HepG2 (cell line): ENCODE measurements around the gene EPN2. TPM values are rescaled to one million over a fixed set of nuclear protein-coding genes. Genes with fewer than 3 reads are reported as not detected.
A peak's percentile ranks its signal among the peaks of the same experiment; 100 is the strongest.

Experiments
- ARNT2 ChIP-seq: sonication (generic); formaldehyde crosslinking; IDR thresholded peaks from 2 replicates; pipeline ENCODE4 v1.8.0; 2022; ENCODE audit warnings: mild to moderate bottlenecking, low read depth, missing genetic modification reagents, moderate library complexity
- ATF7 ChIP-seq, 2 experiments: fragments of 450-650 bp in 1 of 2; sonication (generic) in 1 of 2; formaldehyde crosslinking in 1 of 2; IDR thresholded peaks; 2 replicates each; pipeline versions ENCODE4 v1.4.0 to v1.6.1; 2016 to 2020; ENCODE audit warnings: antibody characterized with exemption in 1 of 2, mild to moderate bottlenecking in 1 of 2, missing genetic modification reagents in 1 of 2
- CBX2 ChIP-seq, 2 experiments: fragments of 200-600 bp in 1 of 2; sonication (generic); formaldehyde crosslinking in 1 of 2; IDR thresholded peaks; 2 replicates each; pipeline versions ENCODE4 v1.7.0 to v1.8.1; 2018 to 2022; ENCODE audit warnings: low read depth in 2 of 2, low read length in 1 of 2, mild to moderate bottlenecking in 1 of 2, missing genetic modification reagents in 1 of 2
- DPF2 ChIP-seq: sonication (generic); formaldehyde crosslinking; IDR thresholded peaks from 2 replicates; pipeline ENCODE4 v1.4.0; 2020; ENCODE audit warnings: mild to moderate bottlenecking, low read depth, missing genetic modification reagents, borderline replicate concordance
- ELF1 ChIP-seq: sonication (generic); formaldehyde crosslinking; IDR thresholded peaks from 2 replicates; pipeline ENCODE4 v1.4.0; 2020; ENCODE audit warnings: missing genetic modification reagents
- FOXP1 ChIP-seq, 2 experiments: fragments of 450-650 bp in 1 of 2; IDR thresholded peaks; 2 replicates each; pipeline ENCODE4 v1.6.1; 2017 to 2018; ENCODE audit warnings: antibody characterized with exemption in 1 of 2
- HOXA7 ChIP-seq: sonication (generic); formaldehyde crosslinking; IDR thresholded peaks from 2 replicates; pipeline ENCODE4 v1.8.1; 2022; ENCODE audit warnings: mild to moderate bottlenecking, missing genetic modification reagents, moderate library complexity
- KDM3A ChIP-seq: IDR thresholded peaks from 2 replicates; pipeline ENCODE4 v1.6.1; 2018; ENCODE audit warnings: low read depth, missing compliant biosample characterization
- KDM6A ChIP-seq: IDR thresholded peaks from 2 replicates; pipeline ENCODE4 v1.6.1; 2016; ENCODE audit warnings: low read depth
- MXD3 ChIP-seq: IDR thresholded peaks from 2 replicates; pipeline ENCODE4 v1.6.1; 2016; ENCODE audit warnings: mild to moderate bottlenecking, missing biosample characterization, missing genetic modification reagents
- MYC ChIP-seq: sonication (generic); formaldehyde crosslinking; IDR thresholded peaks from 2 replicates; pipeline ENCODE4 v1.9.0; 2021; ENCODE audit warnings: missing genetic modification reagents, borderline replicate concordance
- NFE2 ChIP-seq: sonication (generic); formaldehyde crosslinking; IDR thresholded peaks from 2 replicates; pipeline ENCODE4 v1.4.0; 2020; ENCODE audit warnings: missing genetic modification reagents
- PHF20 ChIP-seq: sonication (generic); formaldehyde crosslinking; IDR thresholded peaks from 2 replicates; pipeline ENCODE4 v1.5.0; 2020; ENCODE audit warnings: mild to moderate bottlenecking, missing genetic modification reagents
- SOX5 ChIP-seq: IDR thresholded peaks from 2 replicates; pipeline ENCODE4 v1.6.1; 2016; ENCODE audit warnings: borderline replicate concordance
- TBL1XR1 ChIP-seq: fragments of 150-350 bp; IDR thresholded peaks from 2 replicates; pipeline ENCODE4 v1.6.1; 2014; ENCODE audit warnings: borderline replicate concordance, low read length; ENCODE audit not compliant: partially characterized antibody
- TEAD3 ChIP-seq: optimal IDR thresholded peaks from 2 replicates; pipeline ENCODE3; 2016; ENCODE audit warnings: borderline replicate concordance
- TRIM24 ChIP-seq: sonication (generic); formaldehyde crosslinking; IDR thresholded peaks from 2 replicates; pipeline ENCODE4 v1.8.0; 2022; ENCODE audit warnings: mild to moderate bottlenecking, missing genetic modification reagents
- ZIK1 ChIP-seq: sonication (generic); formaldehyde crosslinking; IDR thresholded peaks from 2 replicates; pipeline ENCODE4 v1.5.0; 2020; ENCODE audit warnings: mild to moderate bottlenecking, low read depth, missing genetic modification reagents, borderline replicate concordance
- ZMYM2 ChIP-seq: sonication (generic); formaldehyde crosslinking; IDR thresholded peaks from 2 replicates; pipeline ENCODE4 v1.8.0; 2022; ENCODE audit warnings: mild to moderate bottlenecking, missing genetic modification reagents
- ZNF138 ChIP-seq: sonication (generic); formaldehyde crosslinking; IDR thresholded peaks from 2 replicates; pipeline ENCODE4 v1.5.0; 2020; ENCODE audit warnings: mild to moderate bottlenecking, low read depth, missing genetic modification reagents
- ZNF180 ChIP-seq: sonication (generic); formaldehyde crosslinking; IDR thresholded peaks from 2 replicates; pipeline ENCODE4 v1.4.0; 2020; ENCODE audit warnings: low read depth, missing genetic modification reagents, borderline replicate concordance
- ZNF564 ChIP-seq: sonication (generic); formaldehyde crosslinking; IDR thresholded peaks from 2 replicates; pipeline ENCODE4 v1.8.1; 2023; ENCODE audit warnings: mild to moderate bottlenecking, missing genetic modification reagents
- ZNF678 ChIP-seq: sonication (generic); formaldehyde crosslinking; IDR thresholded peaks from 2 replicates; pipeline ENCODE4 v1.4.0; 2020; ENCODE audit warnings: mild to moderate bottlenecking, missing genetic modification reagents
- ZNF737 ChIP-seq: sonication (generic); formaldehyde crosslinking; IDR thresholded peaks from 2 replicates; pipeline ENCODE4 v1.5.0; 2020; ENCODE audit warnings: missing genetic modification reagents, mild to moderate bottlenecking, borderline replicate concordance
- ZNF766 ChIP-seq: sonication (generic); formaldehyde crosslinking; IDR thresholded peaks from 2 replicates; pipeline ENCODE4 v1.5.0; 2020; ENCODE audit warnings: missing genetic modification reagents, borderline replicate concordance
- ZSCAN25 ChIP-seq: sonication (generic); formaldehyde crosslinking; IDR thresholded peaks from 2 replicates; pipeline ENCODE4 v1.8.0; 2022; ENCODE audit warnings: mild to moderate bottlenecking, missing genetic modification reagents
- ZXDC ChIP-seq: sonication (generic); formaldehyde crosslinking; IDR thresholded peaks from 2 replicates; pipeline ENCODE4 v1.5.0; 2020; ENCODE audit warnings: mild to moderate bottlenecking, missing genetic modification reagents
- polyA plus RNA-seq, 8 experiments: library from polyadenylated mRNA; depleted of rRNA in 3 of 8; stranded (reverse) in 7 of 8; unstranded in 1 of 8; fragments of >200 nt; fragmentation: Illumina TruSeq in 4 of 8; extraction: Trizol in 4 of 8; gene quantifications; 2 replicates each; pipeline versions ENCODE4 v1.2.1 to v1.2.3, GENCODE V29; 2011 to 2016; ENCODE audit warnings: low read depth in 4 of 8, missing spikeins in 1 of 8, mixed read lengths in 1 of 8; ENCODE audit not compliant: insufficient read depth in 1 of 8
- total RNA-seq, 5 experiments: library from RNA; depleted of rRNA; stranded (reverse); fragments of >200 nt; fragmentation: Illumina TruSeq; extraction: Trizol; gene quantifications; 2 replicates each; pipeline ENCODE4 v1.2.3, GENCODE V29; 2016; ENCODE audit warnings: low read depth in 1 of 5

EPN2 gene
- total and polyA plus RNA-seq, 2 of the 13 experiments (the other 11 are each of a cell fraction or from before 2014, with no cell fraction given), result 7.8 to 19.2 TPM

GRCh38 chr17:19317359-19318095 lies 80.4 kb downstream of the EPN2 start (continued):
- no peak for TF ChIP-seq TRIM24
- no peak for TF ChIP-seq FOXP1 (IDR thresholded peaks at IDR 0.05)
- TF ChIP-seq FOXP1 (CRISPR knock-in tag; IDR thresholded peaks at IDR 0.05), result peak; percentile 58
- TF ChIP-seq ZNF737 (CRISPR knock-in tag), result no peak
- TF ChIP-seq ATF7 (IDR thresholded peaks at IDR 0.05), result no peak
- TF ChIP-seq ATF7 (CRISPR knock-in tag; IDR thresholded peaks at IDR 0.05), result no peak
- no peak for TF ChIP-seq ZXDC (CRISPR knock-in tag)
- TF ChIP-seq ZNF180, result no peak
- no peak for TF ChIP-seq HOXA7 (CRISPR knock-in tag)
- TF ChIP-seq TEAD3, result no peak
- TF ChIP-seq TBL1XR1, result peak; percentile 23
- peak; percentile 54; the same call in 1 of the 2 replicates for TF ChIP-seq MYC (CRISPR knock-in tag)
- TF ChIP-seq PHF20, result no peak; the same call in 1 of the 2 replicates
- peak; percentile 66; the same call in 1 of the 2 replicates for TF ChIP-seq KDM3A (CRISPR knock-in tag)
- peak; percentile 59; the same call in 1 of the 2 replicates for TF ChIP-seq DPF2 (CRISPR knock-in tag)
- TF ChIP-seq KDM6A (CRISPR knock-in tag), result no peak
- peak; percentile 71 for TF ChIP-seq ELF1
- no peak for TF ChIP-seq ZNF678 (CRISPR knock-in tag)
- no peak for TF ChIP-seq ZNF564 (CRISPR knock-in tag)
- no peak for TF ChIP-seq ZMYM2
- no peak for TF ChIP-seq ZIK1
- TF ChIP-seq NFE2 (CRISPR knock-in tag), result no peak
- no peak for TF ChIP-seq CBX2 (IDR thresholded peaks at IDR 0.05; ENCODE audit: low read depth, low read length)
- no peak for TF ChIP-seq CBX2 (CRISPR knock-in tag; IDR thresholded peaks at IDR 0.05; ENCODE audit: low read depth)
- TF ChIP-seq MXD3, result peak; percentile 16; the same call in 1 of the 2 replicates
- no peak; the same call in 1 of the 2 replicates for TF ChIP-seq SOX5
- TF ChIP-seq ARNT2 (CRISPR knock-in tag), result no peak
- TF ChIP-seq ZNF766 (CRISPR knock-in tag), result no peak
- TF ChIP-seq ZNF138, result no peak
- peak; percentile 34; the same call in 1 of the 2 replicates for TF ChIP-seq ZSCAN25
